ENCODE results near the gene HBG1.

HBG1 gene

GRCh38 chr11:5245155-5245554 is 4.5 kb downstream of the HBG1 start:
- no peak for DNase-seq

- no peak for DNase-seq
These were observed 5.9 kb downstream of the HBG1 start for GRCh38 chr11:5243816-5244180.

GRCh38 chr11:5242933-5243815 is 6.5 kb downstream of the HBG1 start:
- DNase-seq: no peak

GRCh38 chr11:5242208-5242607 is 7.4 kb downstream of the HBG1 start:
- no peak for DNase-seq

GRCh38 chr11:5241458-5241857 is 8.2 kb downstream of the HBG1 start:
- DNase-seq: no peak

- DNase-seq: no peak
These were observed 9.2 kb downstream of the HBG1 start for GRCh38 chr11:5240458-5240857.

GRCh38 chr11:5240056-5240455 is 9.6 kb downstream of the HBG1 start:
- DNase-seq: no peak

GRCh38 chr11:5239046-5239445 is 10.6 kb downstream of the HBG1 start:
- DNase-seq: no peak

GRCh38 chr11:5238486-5238885 is 11.2 kb downstream of the HBG1 start:
- DNase-seq: no peak

GRCh38 chr11:5237420-5237819 is 12.2 kb downstream of the HBG1 start:
- DNase-seq: no peak

- no peak for DNase-seq
These were observed 14.1 kb downstream of the HBG1 start for GRCh38 chr11:5235364-5236095.

- no peak for DNase-seq
These were observed 15.2 kb downstream of the HBG1 start, which contains the start of gene HBD for GRCh38 chr11:5234381-5234834. Gene HBD (minus strand): TSS chr11:5234483. CDS start chr11:5234433, 50 bp downstream.

- no peak for DNase-seq
These were observed 16.4 kb downstream of the HBG1 start for GRCh38 chr11:5233307-5233706.

- no peak for DNase-seq
These were observed 16.8 kb downstream of the HBG1 start for GRCh38 chr11:5232821-5233220.

- DNase-seq: no peak
These were observed 17.5 kb downstream of the HBG1 start for GRCh38 chr11:5232176-5232575.

GRCh38 chr11:5231111-5231510 is 18.5 kb downstream of the HBG1 start:
- no peak for DNase-seq

- DNase-seq: no peak
These were observed 19.4 kb downstream of the HBG1 start for GRCh38 chr11:5230266-5230665.

GRCh38 chr11:5229796-5230195 is 19.9 kb downstream of the HBG1 start:
- DNase-seq: no peak

- no peak for DNase-seq
These were observed 20.3 kb downstream of the HBG1 start for GRCh38 chr11:5229356-5229755.

GRCh38 chr11:5228124-5228523 is 21.5 kb downstream of the HBG1 start:
- no peak for DNase-seq

- DNase-seq: no peak
These were observed 22.0 kb downstream of the HBG1 start for GRCh38 chr11:5227681-5228080.

- DNase-seq: no peak
These were observed 22.8 kb downstream of the HBG1 start, which contains the start of gene HBB for GRCh38 chr11:5226732-5227310. Gene HBB (minus strand): TSS chr11:5227071. CDS start chr11:5227021, 50 bp downstream.

- no peak for DNase-seq
These were observed 24.2 kb downstream of the HBG1 start for GRCh38 chr11:5225480-5225871.

Data from NCI-H1930 (cell line).